Panc1 (cell line): ENCODE results near the gene TEX14. TPM values are rescaled to one million over a fixed set of nuclear protein-coding genes. Genes with fewer than 3 reads are reported as not detected.

Experiments
- ATAC-seq: fragments of 200-7000 bp; cut with Tn5 transposase; 2 replicates; pipeline ENCODE4 v1.9.1; 2020; ENCODE audit warnings: mild to moderate bottlenecking, moderate library complexity
- BruUV-seq: library from RNA; stranded (reverse); fragments of 400-500 nt; replicated peaks from 2 replicates; lab custom pipeline; 2021; lab: Mats Ljungman, UMichigan
- CTCF ChIA-PET: fragments of 300-600 bp; sonication (Branson Sonifier 250); formaldehyde crosslinking; loops from one replicate; lab custom pipeline; 2022; ENCODE audit warnings: antibody characterized with exemption; lab: Charles Lee
- POLR2A ChIA-PET: fragments of 300-600 bp; sonication (Branson Sonifier 250); formaldehyde crosslinking; loops from one replicate; lab custom pipeline; 2022; ENCODE audit warnings: antibody characterized with exemption; lab: Charles Lee
- DNase-seq: peaks from one replicate; pipeline ENCODE4 v3.0.0-alpha.2; 2010; ENCODE audit warnings: low read depth, low spot score
- H3K27ac ChIP-seq: 2 replicates; pipeline ENCODE4 v1.5.1; 2011; ENCODE audit warnings: mild to moderate bottlenecking, low read length, inconsistent platforms
- H3K27me3 ChIP-seq: fragments of 200-500 bp; sonication (Bioruptor generic); 2 replicates; pipeline ENCODE4 v1.6.0; 2014; ENCODE audit warnings: low read length, inconsistent platforms; ENCODE audit not compliant: control insufficient read depth, insufficient read depth
- H3K36me3 ChIP-seq: fragments of 200-500 bp; sonication (Bioruptor generic); 2 replicates; pipeline ENCODE4 v1.5.1; 2014; ENCODE audit warnings: inconsistent platforms, mild to moderate bottlenecking, low read length, moderate library complexity; ENCODE audit not compliant: control insufficient read depth, insufficient read depth
- H3K4me1 ChIP-seq: 2 replicates; pipeline ENCODE4 v1.5.1; 2011; ENCODE audit warnings: inconsistent platforms, mild to moderate bottlenecking, low read length, moderate library complexity; ENCODE audit not compliant: control insufficient read depth, insufficient read depth
- H3K4me3 ChIP-seq, 2 experiments: 2 replicates each; pipeline ENCODE4 v1.5.1; 2011 to 2012; ENCODE audit warnings: low read depth in 2 of 2, low read length in 2 of 2, mild to moderate bottlenecking in 2 of 2, inconsistent platforms in 1 of 2, moderate library complexity in 1 of 2
- H3K9me3 ChIP-seq: fragments of 200-500 bp; sonication (Bioruptor generic); 2 replicates; pipeline ENCODE4 v1.5.1; 2014; ENCODE audit warnings: low read depth, mild to moderate bottlenecking, inconsistent platforms, low read length, moderate library complexity; ENCODE audit not compliant: control insufficient read depth, insufficient read depth
- CTCF ChIP-seq: fragments of 450-650 bp; IDR thresholded peaks from 2 replicates; pipeline ENCODE4 v1.5.1; 2017; ENCODE audit warnings: mild to moderate bottlenecking
- POLR2AphosphoS5 ChIP-seq: IDR thresholded peaks from 2 replicates; pipeline ENCODE4 v1.6.1; 2012; ENCODE audit warnings: mild to moderate bottlenecking, low read depth, low read length, moderate library complexity
- REST ChIP-seq, 2 experiments: IDR thresholded peaks; 2 replicates each; pipeline ENCODE4 v1.6.1; 2011 to 2012; ENCODE audit warnings: low read depth in 2 of 2, control low read depth in 1 of 2, low read length in 1 of 2, mild to moderate bottlenecking in 1 of 2, moderate library complexity in 1 of 2; ENCODE audit not compliant: insufficient read depth in 1 of 2
- SIN3A ChIP-seq: IDR thresholded peaks from 2 replicates; pipeline ENCODE4 v1.6.1; 2012; ENCODE audit warnings: low read depth, mild to moderate bottlenecking, low read length, moderate library complexity, borderline replicate concordance; ENCODE audit not compliant: insufficient read depth
- TCF7L2 ChIP-seq: IDR thresholded peaks from 2 replicates; pipeline ENCODE4 v1.6.1; 2011; ENCODE audit warnings: mild to moderate bottlenecking, low read depth, low read length, inconsistent platforms
- in situ Hi-C: cut with HindIII; loops from 2 replicates; pipeline ENCODE4 v1.10.0; 2016; ENCODE audit warnings: low sequenced_read_pairs, low pct_unique_long_range_greater_than_20kb
- intact Hi-C: fragments of 100-400 bp; cut with micrococcal nuclease; formaldehyde crosslinking; loops from one replicate; pipeline ENCODE4 v1.10.0; 2022; ENCODE audit not compliant: unreplicated experiment
- total RNA-seq: library from RNA; stranded (reverse); gene quantifications from one replicate; pipeline ENCODE4 v1.2.1, GENCODE V29; 2021; ENCODE audit not compliant: unreplicated experiment

TEX14 gene
- total RNA-seq, 1 experiment from 2014 or later: not detected

GRCh38 chr17:58565389-58566311 lies 126.2 kb downstream of the TEX14 start:
- no peak for DNase-seq
- no peaks in the 10 kb centered on the region for H3K36me3 ChIP-seq
- no peak for ATAC-seq
- CTCF ChIA-PET: interaction anchor here (0.6 kb wide), 1 partner anchor 20 kb away, joined by 5 read pairs; no protein-coding TSS in a partner anchor
- intact Hi-C loops (no loop called here), in situ Hi-C loops (no loop called here)
- no peaks in the 10 kb centered on the region for H3K4me1 ChIP-seq
- no peak overlapping the region for H3K27ac ChIP-seq
- no TSS peak for BruUV-seq
- POLR2A ChIA-PET: no interaction called here
- H3K9me3 ChIP-seq: no peaks in the 10 kb centered on the region
- no peaks in the 10 kb centered on the region; the same call in 1 of the 2 replicates for H3K27me3 ChIP-seq
- TF ChIP-seq TCF7L2 (no peak), SIN3A (no peak), CTCF (no peak), POLR2AphosphoS5 (no peak)
- H3K4me3 ChIP-seq: no peak overlapping the region

GRCh38 chr17:58564971-58565370 lies 126.9 kb downstream of the TEX14 start:
- no peaks in the 10 kb centered on the region for H3K36me3 ChIP-seq
- ChIA-PET CTCF (interaction anchor here (0.6 kb wide), 1 partner anchor 20 kb away, joined by 5 read pairs; no protein-coding TSS in a partner anchor), POLR2A (interaction anchor here (0.6 kb wide), 2 partner anchors 262 to 271 kb away, joined by 3 to 4 read pairs; no protein-coding TSS in a partner anchor)
- intact Hi-C loops (no loop called here), in situ Hi-C loops (no loop called here)
- TF ChIP-seq REST (IDR thresholded peaks at IDR 0.05; ENCODE audit: insufficient read depth in 1 of 2, low read depth in 2 of 2, low read length in 1 of 2): no peak
- no peak for TF ChIP-seq POLR2AphosphoS5
- TF ChIP-seq TCF7L2: no peak
- no peak for TF ChIP-seq SIN3A
- no peak for TF ChIP-seq CTCF
- H3K4me3 ChIP-seq: no peak overlapping the region
- DNase-seq: no peak
- no peaks in the 10 kb centered on the region for H3K4me1 ChIP-seq
- no peaks in the 10 kb centered on the region for H3K9me3 ChIP-seq
- no peak overlapping the region for H3K27ac ChIP-seq
- no TSS peak for BruUV-seq
- H3K27me3 ChIP-seq: no peaks in the 10 kb centered on the region; the same call in 1 of the 2 replicates
- ATAC-seq: no peak
